ENCODE results near the gene KIAA0319L.
"Not testable (repeated sequence)": the region's sequence is repeated elsewhere in the genome, so short reads cannot be mapped to it uniquely, and the experiment has no call there.

Gene KIAA0319L

DNA sequence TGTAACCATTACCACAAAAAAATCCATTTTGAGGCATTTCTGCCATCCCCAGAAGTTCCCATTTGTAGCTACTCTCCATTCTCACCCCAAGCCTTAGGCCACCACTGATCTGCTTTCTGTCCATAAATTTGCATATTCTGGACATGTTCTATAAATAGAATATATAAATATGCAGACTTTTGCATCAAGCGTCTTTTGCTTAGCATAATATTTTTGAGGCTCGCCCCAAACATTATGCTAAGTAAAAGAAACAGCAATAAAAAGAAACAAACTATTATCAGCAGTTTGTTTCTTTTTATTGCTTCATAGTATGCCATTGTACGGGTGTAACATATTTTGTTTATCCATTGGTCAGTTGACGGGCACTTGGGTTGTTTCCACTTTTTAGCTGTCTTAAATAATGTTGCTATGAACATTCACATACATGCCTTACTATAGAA is 23.8 kb upstream of the KIAA0319L start:
- no peak for DNase-seq

DNA sequence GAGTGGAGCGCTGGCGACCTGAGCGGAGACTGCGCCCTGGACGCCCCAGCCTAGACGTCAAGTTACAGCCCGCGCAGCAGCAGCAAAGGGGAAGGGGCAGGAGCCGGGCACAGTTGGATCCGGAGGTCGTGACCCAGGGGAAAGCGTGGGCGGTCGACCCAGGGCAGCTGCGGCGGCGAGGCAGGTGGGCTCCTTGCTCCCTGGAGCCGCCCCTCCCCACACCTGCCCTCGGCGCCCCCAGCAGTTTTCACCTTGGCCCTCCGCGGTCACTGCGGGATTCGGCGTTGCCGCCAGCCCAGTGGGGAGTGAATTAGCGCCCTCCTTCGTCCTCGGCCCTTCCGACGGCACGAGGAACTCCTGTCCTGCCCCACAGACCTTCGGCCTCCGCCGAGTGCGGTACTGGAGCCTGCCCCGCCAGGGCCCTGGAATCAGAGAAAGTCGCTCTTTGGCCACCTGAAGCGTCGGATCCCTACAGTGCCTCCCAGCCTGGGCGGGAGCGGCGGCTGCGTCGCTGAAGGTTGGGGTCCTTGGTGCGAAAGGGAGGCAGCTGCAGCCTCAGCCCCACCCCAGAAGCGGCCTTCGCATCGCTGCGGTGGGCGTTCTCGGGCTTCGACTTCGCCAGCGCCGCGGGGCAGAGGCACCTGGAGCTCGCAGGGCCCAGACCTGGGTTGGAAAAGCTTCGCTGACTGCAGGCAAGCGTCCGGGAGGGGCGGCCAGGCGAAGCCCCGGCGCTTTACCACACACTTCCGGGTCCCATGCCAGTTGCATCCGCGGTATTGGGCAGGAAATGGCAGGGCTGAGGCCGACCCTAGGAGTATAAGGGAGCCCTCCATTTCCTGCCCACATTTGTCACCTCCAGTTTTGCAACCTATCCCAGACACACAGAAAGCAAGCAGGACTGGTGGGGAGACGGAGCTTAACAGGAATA is 20.1 kb upstream of the KIAA0319L start:
- no peak for DNase-seq

DNA sequence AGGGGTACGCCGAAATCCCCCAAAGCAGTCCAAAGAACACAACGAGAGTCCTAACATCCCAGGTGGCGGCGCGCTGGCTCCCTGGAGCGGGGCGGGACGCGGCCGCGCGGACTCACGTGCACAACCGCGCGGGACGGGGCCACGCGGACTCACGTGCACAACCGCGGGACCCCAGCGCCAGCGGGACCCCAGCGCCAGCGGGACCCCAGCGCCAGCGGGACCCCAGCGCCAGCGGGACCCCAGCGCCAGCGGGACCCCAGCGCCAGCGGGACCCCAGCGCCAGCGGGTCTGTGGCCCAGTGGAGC is 19.5 kb upstream of the KIAA0319L start:
- not testable (repeated sequence) for DNase-seq

DNA sequence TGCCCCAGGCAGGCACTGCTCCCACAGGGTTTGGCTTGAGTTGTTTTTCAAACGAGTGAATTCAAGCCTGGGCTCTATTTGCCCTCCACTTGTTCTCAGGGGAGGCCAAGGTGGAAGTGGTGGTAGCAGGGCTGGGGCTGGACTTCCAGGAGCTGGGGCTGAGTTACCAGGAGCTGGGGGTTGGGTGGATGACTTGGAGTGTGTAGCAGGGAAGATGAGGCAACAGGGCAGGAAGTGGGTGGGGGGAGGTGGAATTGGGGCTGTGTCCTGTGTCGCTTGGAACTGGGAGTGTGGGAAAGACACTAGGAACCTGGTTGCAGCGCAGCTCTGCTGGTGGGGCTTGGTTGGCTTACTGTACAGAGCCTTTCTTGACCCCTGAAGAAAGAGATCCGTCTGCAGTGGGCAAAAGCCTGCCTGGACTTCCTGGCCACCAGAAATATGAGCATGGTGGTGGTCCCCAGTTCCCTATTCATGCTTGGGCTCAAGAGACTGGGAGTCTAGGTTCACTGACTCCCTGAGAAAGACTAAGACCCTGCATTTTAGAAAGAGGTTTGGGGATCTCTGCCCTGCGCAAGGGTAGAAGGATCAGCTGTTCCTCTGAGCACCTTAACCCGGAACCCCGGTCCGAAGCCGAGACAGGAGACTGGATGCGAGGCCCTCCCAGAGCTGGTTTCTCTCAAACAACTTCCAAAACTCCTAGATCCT is 19.0 kb upstream of the KIAA0319L start:
- DNase-seq, result no peak

DNA sequence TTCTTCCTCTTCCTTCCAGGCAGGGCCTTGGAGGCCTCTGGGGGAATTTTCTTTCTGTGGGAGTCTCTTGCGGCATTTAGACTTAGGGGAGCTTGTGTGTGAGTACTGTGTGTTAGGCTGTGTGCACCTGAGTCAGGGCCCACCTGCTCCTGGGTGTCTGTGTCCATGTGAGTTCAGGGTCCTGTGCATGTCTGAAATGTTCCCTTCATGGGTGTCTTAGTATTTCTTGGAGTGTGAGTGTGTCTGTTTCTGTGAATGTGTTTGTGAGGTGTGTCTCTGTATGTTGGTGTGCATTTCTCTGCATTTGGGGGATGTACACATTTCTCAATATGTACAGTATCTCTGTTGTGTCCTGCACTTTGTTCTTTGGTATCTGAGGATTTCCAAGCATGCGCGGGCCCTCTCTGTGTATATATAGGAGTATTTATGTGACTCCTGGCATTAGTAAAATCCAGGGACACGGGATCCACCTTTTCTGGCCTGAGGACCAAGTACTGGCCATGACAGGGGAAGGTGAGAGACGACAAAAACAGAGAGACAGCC is 18.3 kb upstream of the KIAA0319L start:
- no peak for DNase-seq

DNA sequence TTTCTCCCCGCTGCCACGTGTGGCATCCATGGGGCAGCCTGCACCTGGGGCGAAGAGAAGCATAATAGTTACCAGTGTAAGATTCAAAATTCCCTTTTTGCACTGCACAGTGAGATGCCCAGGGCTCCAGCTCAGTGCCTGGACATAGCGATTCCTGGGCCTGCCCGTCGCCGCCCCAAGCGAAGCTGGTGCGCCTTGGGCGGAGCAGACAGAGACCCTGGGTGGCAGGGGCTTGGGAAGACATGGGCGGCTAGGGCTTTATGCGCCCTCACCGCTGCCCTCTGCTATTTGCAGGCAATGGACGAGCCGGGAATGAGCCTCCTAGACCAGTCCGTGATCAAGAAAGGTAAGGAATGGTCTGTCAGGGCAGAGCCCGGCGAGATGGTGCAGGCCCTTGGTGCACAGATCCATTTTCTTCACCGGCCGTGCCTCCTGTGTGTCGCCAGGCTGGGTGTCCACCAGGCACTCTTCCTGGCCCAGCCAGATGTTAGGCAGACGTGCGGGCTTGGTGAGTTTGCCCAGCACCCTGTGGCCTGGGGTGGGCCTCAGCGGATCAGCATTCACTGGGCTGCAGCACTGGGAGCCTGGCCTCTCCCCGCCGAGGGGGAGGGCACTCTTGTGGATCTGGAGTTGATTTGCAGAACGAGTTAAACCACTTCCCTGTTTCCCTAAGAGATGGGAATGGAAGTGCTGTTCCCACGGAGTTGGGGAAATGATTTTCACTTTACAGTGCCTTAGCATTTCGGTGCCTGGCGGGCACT is 17.6 kb upstream of the KIAA0319L start:
- no peak for DNase-seq

DNA sequence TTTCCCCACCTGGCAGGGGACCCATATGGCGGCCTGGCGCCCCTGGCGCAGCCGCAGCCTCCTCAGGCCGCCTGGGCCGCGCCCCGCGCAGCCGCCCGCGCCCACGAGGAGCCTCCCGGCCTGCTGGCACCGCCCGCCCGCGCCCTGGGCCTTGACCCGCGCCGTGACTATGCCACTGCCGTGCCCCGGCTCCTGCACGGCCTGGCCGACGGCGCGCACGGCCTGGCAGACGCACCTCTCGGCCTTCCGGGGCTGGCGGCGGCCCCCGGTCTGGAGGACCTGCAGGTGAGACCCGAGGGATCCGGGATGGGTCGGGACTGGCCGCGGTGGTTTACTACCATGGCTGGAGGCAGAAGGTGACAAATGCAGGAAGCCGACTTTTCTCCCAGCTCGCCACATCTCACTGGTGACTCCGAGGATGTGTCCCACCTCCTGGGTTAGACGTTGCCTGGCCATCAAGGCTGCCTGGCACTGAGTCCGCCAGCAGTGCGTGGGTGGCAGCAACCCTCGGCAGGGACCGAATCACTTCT is 17.0 kb upstream of the KIAA0319L start:
- no peak for DNase-seq

DNA sequence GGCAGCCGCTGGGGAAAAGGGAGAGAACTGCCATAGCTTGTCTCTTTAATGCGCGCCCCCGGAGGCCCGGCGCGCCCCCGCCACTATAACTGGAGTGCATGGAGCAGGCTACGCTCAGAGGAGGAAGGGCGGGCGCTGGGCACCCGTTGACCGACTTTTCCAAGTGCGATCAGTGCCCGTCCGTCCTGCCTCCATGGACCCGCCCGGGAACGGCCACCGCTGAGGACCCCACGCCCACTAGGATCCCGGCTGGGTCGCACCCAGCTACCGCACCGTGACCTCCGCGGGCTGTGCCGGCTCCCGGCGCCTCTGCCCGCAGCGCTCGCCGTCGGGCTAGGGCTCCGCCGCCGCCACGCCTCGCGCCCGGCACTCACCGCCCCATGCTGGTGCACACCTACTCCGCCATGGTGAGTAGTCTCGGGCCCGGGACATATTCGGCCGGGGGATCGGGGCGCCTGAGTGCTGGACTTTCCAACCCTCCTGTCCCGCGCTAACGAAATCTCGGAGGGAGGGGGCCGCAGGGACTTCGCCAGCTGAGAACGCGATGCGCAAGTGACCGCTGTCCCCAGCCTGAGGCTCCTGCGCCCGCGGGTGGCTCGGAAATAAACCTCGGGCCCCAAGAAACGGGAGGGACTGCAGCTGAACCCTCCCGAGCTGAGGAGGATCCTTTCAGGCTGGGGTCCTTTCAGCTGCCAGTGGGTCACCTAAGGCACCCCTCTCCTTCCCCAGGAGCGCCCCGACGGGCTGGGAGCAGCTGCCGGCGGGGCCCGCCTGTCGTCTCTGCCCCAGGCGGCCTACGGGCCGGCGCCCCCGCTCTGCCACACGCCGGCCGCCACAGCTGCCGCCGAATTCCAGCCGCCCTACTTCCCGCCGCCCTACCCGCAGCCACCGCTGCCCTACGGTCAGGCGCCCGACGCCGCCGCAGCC is 16.3 kb upstream of the KIAA0319L start, which contains the start of gene TFAP2E:
TFAP2E (plus strand) TSS at position 117 of the 927 bp plus-strand sequence; CDS start at position 381, 264 bp downstream.
- DNase-seq, result no peak

DNA sequence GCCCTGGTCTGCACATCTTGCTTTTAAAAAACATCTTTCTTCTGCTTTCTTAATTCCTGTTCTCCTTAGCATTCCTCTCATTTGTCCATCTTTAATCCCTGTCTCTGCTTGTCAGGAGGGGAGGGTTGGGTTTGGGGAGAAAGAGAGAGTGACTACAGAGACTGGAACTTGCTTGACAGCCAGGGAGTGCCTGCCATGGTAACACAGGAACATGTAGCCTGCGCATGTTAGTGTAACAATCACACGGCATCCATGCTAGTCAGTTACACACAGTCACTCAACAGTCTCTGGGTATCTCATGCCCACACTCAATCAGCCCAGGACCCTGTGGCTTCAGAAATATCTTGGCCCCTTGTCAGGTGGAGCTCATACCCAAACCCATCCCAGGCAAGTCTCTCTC is 15.1 kb upstream of the KIAA0319L start:
- no peak for DNase-seq

DNA sequence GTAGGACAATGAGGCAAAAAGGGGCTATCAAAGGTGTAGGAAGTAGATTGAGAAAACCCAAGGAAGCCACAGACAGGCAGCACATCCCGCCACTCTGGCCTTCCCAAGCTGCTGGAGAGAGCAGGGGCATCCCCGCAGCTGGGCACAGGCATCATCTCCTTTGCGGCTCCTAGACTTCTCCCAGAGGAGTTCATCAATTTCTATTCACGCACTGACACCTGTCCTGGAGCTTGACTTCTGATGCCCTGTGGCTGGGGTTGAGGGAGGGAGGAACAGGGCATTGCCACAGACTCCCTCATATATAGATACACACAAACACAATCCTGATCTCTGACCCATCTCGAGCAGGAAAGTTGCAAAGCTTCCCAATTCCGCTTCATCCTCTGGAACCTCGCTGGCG is 14.1 kb upstream of the KIAA0319L start:
- no peak for DNase-seq

DNA sequence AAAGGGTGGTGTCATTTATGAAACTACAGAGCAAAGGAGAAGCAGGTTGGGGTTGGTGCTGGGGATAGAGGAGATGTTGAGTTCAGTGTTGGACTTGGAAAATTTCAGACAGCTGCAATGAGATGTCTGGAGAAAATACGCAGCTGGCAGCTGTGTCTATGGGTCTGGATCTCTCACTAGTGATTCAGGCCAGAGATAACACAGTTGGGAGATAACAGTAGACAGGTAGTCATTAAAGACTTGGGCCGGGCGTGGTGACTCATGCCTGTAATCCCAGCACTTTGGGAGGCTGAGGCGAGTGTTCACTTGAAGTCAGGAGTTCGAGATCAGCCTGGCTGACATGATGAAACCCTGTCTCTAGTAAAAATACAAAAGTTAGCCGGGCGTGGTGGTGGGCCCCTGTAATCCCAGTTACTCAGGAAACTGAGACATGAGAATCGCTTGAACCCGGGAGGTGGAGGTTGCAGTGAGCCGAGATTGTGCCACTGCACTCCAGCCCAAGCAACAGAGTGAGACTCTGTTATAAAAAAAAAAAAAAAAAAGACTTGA is 13.5 kb upstream of the KIAA0319L start:
- DNase-seq, result no peak

DNA sequence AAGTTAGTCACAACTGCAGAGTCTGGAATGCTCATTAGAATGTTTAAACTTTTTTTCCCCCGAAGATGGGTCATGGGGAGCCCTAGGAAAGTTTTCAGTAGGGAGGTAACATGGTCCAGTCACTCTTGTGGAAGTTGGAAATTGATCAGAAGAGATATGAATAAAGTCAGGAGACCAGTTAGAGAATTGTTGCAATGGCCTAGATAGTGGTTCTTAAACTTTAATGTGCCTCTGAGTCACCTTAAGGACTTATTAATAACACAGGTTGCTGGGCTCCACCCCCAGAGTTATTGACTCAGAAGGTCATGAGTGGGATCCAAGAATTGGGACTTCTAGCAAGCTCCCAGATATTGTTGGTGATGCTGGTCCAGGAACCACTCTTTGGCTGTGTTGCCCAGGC is 12.7 kb upstream of the KIAA0319L start:
- DNase-seq, result no peak

DNA sequence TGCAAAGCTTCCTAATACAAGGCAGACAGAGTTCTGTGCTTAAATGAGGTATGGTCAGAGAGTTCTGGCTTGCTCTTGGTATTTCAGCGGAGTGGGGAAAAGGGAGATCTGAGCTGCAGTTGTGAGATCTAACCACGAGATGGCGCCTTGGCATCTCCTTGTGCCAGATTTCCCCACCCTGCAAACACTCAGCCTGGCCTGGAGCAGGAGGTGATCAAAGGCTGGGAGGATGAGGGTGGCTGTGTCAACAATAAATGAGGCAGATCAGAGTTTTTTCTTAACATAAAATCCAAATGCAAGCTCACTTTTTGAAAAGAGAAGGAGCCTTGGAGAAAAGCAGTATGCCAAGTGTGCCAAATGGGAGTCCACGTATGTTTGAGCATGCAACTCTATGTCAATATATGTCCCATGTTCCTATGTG is 11.8 kb upstream of the KIAA0319L start:
- DNase-seq, result peak; percentile 55 to 78

DNA sequence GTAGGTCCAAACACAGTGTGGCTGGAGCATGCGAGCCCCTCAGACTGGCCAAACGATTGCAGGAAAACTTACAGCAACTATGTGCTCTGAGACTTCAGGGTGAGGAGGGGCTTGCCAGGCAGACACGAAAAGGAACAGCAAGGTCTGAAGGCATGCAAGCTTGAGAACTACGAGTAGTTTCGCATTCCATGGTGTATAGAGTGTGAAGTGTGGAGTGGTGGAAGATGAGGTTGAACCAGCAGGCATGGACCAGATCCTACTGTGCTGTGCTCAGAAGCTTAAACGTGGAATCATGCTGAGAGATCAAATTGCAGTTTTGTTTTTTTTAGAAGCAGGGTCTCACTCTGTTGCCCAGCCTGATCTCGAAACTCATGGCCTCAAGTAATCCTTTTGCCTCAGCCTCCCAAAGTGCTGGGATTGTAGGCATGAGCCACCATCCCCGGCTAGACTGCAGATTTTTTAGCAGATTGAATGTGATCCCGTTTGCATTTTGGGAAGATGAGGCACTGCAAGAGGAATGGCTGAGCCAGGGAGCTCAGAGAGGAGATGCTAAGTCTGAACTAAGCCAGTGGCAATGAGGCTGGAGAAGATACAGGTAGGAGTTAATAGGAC is 10.8 kb upstream of the KIAA0319L start:
- no peak for DNase-seq

DNA sequence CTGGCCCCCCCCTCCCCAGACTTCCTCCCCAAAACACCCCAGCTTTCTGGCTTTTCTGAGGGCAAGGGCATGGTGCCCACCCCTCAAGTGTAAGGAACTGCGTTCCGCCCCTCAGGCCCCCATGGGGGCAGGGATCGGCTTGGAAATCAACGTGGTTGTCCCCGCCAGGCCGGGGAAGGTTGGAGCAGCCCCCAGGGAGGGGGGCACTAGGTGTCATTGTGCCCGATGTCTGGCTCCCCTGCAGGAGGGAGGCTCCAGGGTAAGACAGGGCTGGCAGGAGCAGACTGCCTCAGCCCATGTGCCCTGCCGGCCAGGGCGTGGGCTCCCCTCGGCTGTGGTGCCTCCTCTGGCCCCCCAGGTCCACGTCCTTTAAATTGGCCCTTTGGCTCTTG is 8.5 kb upstream of the KIAA0319L start:
- no peak for DNase-seq

DNA sequence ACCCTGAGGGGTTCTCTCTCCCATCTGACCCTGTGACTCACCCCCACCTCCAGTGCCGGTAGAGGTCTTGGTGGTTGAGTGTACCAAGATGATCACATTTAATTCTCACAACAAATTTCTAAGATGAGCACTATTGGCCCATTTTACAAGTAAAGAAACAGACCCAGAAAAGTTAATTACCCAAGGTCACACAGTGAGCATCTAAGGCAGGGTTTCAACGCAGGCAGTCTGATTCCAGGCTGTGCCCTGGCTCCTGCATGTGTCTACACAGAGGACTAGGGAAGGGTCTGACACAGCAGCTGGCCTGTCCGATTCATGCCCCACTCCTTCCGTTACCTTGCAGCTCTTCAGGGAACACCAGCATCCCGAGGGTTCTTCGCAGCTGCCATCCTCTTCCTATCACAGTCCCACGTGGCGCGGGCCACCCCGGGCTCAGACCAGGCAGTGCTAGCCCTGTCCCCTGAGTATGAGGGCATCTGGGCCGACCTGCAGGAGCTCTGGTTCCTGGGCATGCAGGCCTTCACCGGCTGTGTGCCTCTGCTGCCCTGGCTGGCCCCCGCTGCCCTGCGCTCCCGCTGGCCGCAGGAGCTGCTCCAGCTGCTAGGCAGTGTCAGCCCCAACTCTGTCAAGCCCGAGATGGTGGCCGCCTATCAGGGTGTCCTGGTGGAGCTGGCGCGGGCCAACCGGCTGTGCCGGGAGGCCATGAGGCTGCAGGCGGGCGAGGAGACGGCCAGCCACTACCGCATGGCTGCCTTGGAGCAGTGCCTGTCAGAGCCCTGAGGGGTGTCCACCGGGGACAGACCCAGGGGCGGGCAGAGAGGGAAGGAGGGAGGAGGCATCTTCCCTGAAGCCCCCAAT is 7.9 kb upstream of the KIAA0319L start:
- DNase-seq, result no peak

DNA sequence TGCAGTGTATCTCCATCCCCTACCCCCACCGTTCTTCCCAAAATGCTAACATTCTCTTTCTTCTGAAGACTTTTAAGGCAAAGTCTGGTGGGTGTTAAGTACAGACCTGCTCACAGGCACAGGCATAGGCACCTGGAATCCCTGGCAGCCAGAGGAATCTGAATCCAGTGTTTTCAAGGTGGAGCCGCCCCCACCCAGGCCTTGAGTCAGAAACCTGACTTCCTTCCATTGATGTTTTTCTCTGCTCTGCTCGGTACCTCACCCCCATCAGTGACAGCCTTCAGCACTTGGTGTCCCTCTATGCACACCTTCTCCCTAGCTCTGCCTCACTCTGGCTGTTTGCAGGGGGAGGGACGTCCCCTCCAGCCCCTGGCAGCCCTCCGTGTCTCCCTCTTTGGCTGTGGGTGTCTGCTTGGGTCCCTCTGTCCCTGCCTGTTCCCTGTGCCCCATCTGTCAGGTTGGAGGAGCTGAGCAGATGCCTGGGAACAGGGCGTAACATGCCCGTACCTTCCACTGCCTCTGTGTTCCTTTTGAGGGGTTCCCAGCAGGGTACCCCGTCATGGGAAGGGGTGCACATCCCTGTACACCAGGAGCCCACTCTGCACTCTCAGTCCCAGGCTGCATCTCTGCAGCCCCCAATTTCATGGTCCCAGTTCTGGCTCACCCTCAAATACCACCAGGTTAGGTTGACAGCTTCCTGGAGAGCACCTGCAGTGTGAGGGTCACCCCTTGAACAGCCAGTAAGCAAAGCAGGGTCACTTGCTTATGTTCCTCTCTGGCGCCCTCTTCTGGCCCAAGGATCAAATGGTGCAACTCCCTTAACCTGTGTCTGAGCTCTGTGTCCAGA is 7.1 kb upstream of the KIAA0319L start:
- peak; percentile 38 to 76 for DNase-seq

DNA sequence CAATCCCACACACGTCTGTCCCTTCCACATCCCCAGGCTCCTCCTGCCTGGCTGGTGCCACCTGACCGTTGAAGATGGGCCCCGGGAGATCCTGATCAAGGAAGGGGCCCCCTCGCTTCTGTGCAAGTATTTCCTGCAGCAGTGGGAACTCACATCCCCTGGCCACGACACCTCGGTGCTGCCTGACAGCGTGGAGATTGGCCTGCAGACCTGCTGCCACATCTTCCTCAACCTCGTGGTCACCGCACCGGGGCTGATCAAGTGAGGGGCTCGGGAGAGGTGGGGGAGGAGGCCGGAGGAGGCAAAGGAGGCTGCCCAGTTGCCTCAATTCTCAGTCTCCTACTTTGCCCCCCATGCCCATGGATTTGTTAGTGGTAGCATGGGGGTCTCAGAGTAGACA is 6.0 kb upstream of the KIAA0319L start:
- no peak for DNase-seq
